ENCODE measurements around the gene ATRNL1.
"Not testable (repeated sequence)": the region's sequence is repeated elsewhere in the genome, so short reads cannot be mapped to it uniquely, and the experiment has no call there.

ATRNL1 gene

GRCh38 chr10:115398026-115398425 is 304.9 kb downstream of the ATRNL1 start:
- TF ChIP-seq CTCF (IDR thresholded peaks at IDR 0.05; ENCODE audit: insufficient read depth, low read depth, low read length, missing control alignments): no peak
- DNase-seq (ENCODE audit: low read depth): no peak
- no peak overlapping the region for H3K4me3 ChIP-seq (ENCODE audit: low read length)

- TF ChIP-seq CTCF (IDR thresholded peaks at IDR 0.05; ENCODE audit: insufficient read depth, low read depth, low read length, missing control alignments): no peak
- no peak overlapping the region for H3K4me3 ChIP-seq (ENCODE audit: low read length)
- peak; percentile 64 for DNase-seq (ENCODE audit: low read depth)
Observed at GRCh38 chr10:115402699-115403098, 309.5 kb downstream of the ATRNL1 start.

- DNase-seq (ENCODE audit: low read depth); H3K4me3 ChIP-seq (ENCODE audit: low read length): not testable (repeated sequence)
Observed at GRCh38 chr10:115405838-115406237, 312.7 kb downstream of the ATRNL1 start.

GRCh38 chr10:115409347-115409746 is 316.2 kb downstream of the ATRNL1 start:
- TF ChIP-seq CTCF (IDR thresholded peaks at IDR 0.05; ENCODE audit: insufficient read depth, low read depth, low read length, missing control alignments): no peak
- no peak overlapping the region for H3K4me3 ChIP-seq (ENCODE audit: low read length)
- no peak for DNase-seq (ENCODE audit: low read depth)

GRCh38 chr10:115417585-115418265 is 324.6 kb downstream of the ATRNL1 start:
- peak; percentile 86 for TF ChIP-seq CTCF (IDR thresholded peaks at IDR 0.05; ENCODE audit: insufficient read depth, low read depth, low read length, missing control alignments)
- DNase-seq (ENCODE audit: low read depth): peak; percentile 71

GRCh38 chr10:115422624-115423023 is 329.5 kb downstream of the ATRNL1 start:
- H3K4me3 ChIP-seq (ENCODE audit: low read length): no peak overlapping the region
- no peak for DNase-seq (ENCODE audit: low read depth)
- no peak for TF ChIP-seq CTCF (IDR thresholded peaks at IDR 0.05; ENCODE audit: insufficient read depth, low read depth, low read length, missing control alignments)

More at GRCh38 chr10:115417585-115418265, 324.6 kb downstream of the ATRNL1 start:
- no peak overlapping the region for H3K4me3 ChIP-seq (ENCODE audit: low read length)

GRCh38 chr10:115427611-115428010 is 334.4 kb downstream of the ATRNL1 start:
- no peak for TF ChIP-seq CTCF (IDR thresholded peaks at IDR 0.05; ENCODE audit: insufficient read depth, low read depth, low read length, missing control alignments)
- no peak for DNase-seq (ENCODE audit: low read depth)
- no peak overlapping the region for H3K4me3 ChIP-seq (ENCODE audit: low read length)

All from epithelial cell of esophagus (primary cell).